Thymus (tissue), 11 donors: Measurements from ENCODE around the gene TARS1. TPM values are rescaled to one million over a fixed set of nuclear protein-coding genes. Genes with fewer than 3 reads are reported as not detected.

Source experiments
- DNase-seq, 9 donors: peaks; one replicate each; pipeline ENCODE4 v3.0.0-alpha.2; 2013; ENCODE audit warnings: low spot score in 9 of 9, low read depth in 6 of 9, missing footprints in 1 of 9
- H3K27ac ChIP-seq, 2 donors: one replicate each; pipeline ENCODE4 v1.5.1; 2013; ENCODE audit warnings: control low read depth in 1 of 2, low read depth in 1 of 2, low read length in 1 of 2, mild to moderate bottlenecking in 1 of 2, moderate library complexity in 1 of 2
- H3K27me3 ChIP-seq, 2 donors: one replicate each; pipeline ENCODE4 v1.5.1; 2013; ENCODE audit warnings: low read length in 1 of 2; ENCODE audit not compliant: control insufficient read depth in 2 of 2, insufficient read depth in 1 of 2
- H3K36me3 ChIP-seq, 2 donors: one replicate each; pipeline ENCODE4 v1.5.1; 2013; ENCODE audit warnings: low read length in 1 of 2, mild to moderate bottlenecking in 1 of 2, moderate library complexity in 1 of 2; ENCODE audit not compliant: control insufficient read depth in 2 of 2, insufficient read depth in 2 of 2
- H3K4me1 ChIP-seq, 2 donors: one replicate each; pipeline ENCODE4 v1.5.1; 2013; ENCODE audit warnings: low read length in 2 of 2; ENCODE audit not compliant: control insufficient read depth in 2 of 2, insufficient read depth in 2 of 2
- H3K4me3 ChIP-seq, 2 donors: one replicate each; pipeline ENCODE4 v1.5.1; 2013; ENCODE audit warnings: low read length in 2 of 2, control low read depth in 1 of 2, mild to moderate bottlenecking in 1 of 2
- H3K9me3 ChIP-seq, 2 donors: one replicate each; pipeline ENCODE4 v1.5.1; 2013; ENCODE audit warnings: low read length in 1 of 2, mild to moderate bottlenecking in 1 of 2; ENCODE audit not compliant: control insufficient read depth in 2 of 2, insufficient read depth in 1 of 2
- WGBS: extraction: QIAGEN DNeasy Blood & Tissue Kit; methylation state at CpG from one replicate; pipeline ENCODE4 v1.1.7; 2013; 5-methylcytosine and 5-hydroxymethylcytosine counted together
- polyA plus RNA-seq: library from polyadenylated mRNA; stranded (reverse); fragments of 200-250 nt; gene quantifications from one replicate; pipeline ENCODE4 v1.2.3, GENCODE V29; 2013
- total RNA-seq: library from RNA; stranded (reverse); fragments of 120-200 nt; gene quantifications from one replicate; pipeline ENCODE4 v1.2.4, GENCODE V29; 2013
- donor health status: healthy.

TARS1 gene
- total and polyA plus RNA-seq, 2 donors, result 75.2 to 112 TPM

DNA sequence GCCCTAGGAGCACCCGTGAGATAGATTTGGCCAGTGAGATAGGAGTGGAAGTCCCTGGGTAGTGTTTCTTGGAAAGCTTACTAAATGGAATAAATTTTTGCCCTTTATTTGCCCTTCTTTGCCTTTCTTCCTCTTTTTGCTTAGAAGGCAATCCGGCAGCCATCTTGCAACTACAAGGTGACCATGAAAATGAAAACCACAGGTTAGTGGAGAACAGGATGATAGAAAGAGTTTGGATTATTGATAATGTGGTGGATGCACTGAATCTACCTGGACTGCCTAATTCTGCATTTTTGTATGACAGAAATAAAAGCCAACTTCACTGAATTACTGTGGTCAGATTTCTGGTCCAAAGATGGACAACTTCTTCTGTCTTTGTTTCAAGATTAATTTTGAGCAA, 33.2 kb downstream of the TARS1 start:
- DNase-seq, result no peak
- H3K36me3 ChIP-seq, result peaks cover 20 to 40% of the 10 kb centered on the region in 2 donors
- H3K9me3 ChIP-seq, result no peaks in the 10 kb centered on the region
- no peak overlapping the region for H3K4me3 ChIP-seq
- no peaks in the 10 kb centered on the region for H3K27me3 ChIP-seq
- no peak overlapping the region for H3K27ac ChIP-seq
- H3K4me1 ChIP-seq, result no peaks in the 10 kb centered on the region
- WGBS, result 98% methylated on average over 2 of the region's 2 CpGs

DNA sequence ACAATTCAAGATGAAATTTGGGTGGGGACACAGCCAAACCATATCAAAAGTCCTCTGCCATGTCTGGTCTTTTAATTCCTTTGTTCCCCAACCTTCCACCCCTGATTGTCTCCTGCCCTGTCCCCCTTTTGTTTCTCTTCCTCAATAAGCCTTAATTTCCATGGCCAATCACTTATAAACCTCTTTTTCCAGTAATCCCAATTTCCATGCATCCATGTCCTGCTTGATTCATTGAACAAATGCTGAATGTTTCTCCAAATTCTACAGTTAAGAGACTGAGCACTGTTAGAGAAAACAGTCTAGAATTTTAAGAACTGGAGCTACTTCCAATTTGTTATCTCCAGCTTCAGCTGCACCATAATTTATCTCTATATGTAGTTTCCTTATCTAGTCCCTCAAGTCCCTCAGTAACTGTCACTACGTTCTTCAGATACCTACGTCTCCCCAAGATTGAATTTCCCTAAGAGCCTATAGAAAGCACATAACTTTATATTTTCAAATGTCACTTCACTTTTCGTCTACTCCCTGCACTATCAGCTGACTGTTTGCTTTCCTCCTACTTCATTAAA, 34.2 kb downstream of the TARS1 start:
- H3K36me3 ChIP-seq, result peaks cover 13 to 34% of the 10 kb centered on the region in 2 donors
- H3K27me3 ChIP-seq, result no peaks in the 10 kb centered on the region
- no peak for DNase-seq
- H3K9me3 ChIP-seq, result no peaks in the 10 kb centered on the region
- no peaks in the 10 kb centered on the region for H3K4me1 ChIP-seq
- H3K4me3 ChIP-seq, result no peak overlapping the region
- no peak overlapping the region for H3K27ac ChIP-seq
- WGBS, result 97% methylated on average over 3 of the region's 3 CpGs

DNA sequence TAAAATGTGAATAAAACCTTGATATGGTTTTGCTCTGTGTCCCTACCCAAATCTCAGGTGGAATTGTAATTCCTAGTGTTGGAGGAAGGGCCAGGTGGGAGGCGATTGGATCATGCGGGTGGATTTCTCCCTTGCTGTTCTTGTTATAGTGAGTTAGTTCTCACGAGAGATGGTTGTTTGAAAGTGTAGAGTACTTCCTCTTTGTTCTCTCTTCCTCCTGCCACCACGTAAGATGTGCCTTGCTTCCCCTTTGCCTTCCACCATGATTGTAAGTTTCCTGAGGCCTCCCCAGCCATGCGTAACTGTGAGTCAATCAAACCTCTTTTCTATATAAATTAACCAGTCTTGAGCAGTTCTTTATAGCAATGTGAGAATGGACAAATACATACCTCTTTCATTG, 34.9 kb downstream of the TARS1 start:
- DNase-seq, result no peak
- no peaks in the 10 kb centered on the region for H3K27me3 ChIP-seq
- 89% methylated on average over 5 of the region's 5 CpGs for WGBS
- H3K27ac ChIP-seq, result no peak overlapping the region
- no peak overlapping the region for H3K4me3 ChIP-seq
- peaks cover 10 to 28% of the 10 kb centered on the region in 2 donors for H3K36me3 ChIP-seq
- no peaks in the 10 kb centered on the region for H3K9me3 ChIP-seq
- no peaks in the 10 kb centered on the region for H3K4me1 ChIP-seq

DNA sequence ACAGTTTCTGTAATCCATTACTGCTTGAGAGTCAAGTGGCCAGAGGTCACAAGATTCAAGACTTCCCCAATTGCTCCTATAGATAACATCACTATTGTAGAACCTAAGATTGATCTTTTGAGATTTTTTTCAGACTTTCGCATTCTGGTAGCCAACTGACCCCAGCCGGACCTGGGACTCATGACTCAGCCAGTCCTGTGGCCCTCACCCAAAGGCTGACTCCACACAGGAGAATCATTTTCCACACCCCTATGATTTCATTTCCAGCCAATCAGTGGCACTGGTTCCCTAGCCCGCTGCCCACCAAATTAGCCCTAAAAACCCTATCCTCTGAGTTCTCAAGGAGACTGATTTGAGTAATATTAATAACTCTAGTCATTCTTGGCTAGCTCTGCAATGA, 36.2 kb downstream of the TARS1 start:
- Histone ChIP-seq H3K36me3 (peaks cover 4 to 25% of the 10 kb centered on the region in 2 donors), H3K9me3 (no peaks in the 10 kb centered on the region)
- 98% methylated on average over 3 of the region's 3 CpGs for WGBS

DNA sequence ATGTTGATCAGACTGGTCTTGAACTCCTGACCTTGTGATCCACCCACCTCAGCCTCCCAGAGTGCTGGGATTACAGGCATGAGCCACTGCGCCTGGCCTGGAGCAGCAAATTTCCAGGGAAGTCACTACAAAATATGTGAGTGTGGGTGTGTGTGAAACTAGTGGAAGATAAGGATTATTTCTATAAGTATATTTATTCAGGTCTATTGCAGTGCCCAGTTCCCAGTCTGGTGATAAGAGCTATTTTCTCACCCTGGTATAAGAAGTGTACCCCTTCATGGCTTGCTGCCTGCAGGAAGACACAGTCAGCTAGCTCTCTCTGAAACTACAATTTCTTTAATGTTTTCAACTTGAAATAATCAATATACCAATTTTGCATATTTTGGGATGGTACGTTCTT, 37.1 kb downstream of the TARS1 start:
- Histone ChIP-seq H3K36me3 (peaks cover 3 to 24% of the 10 kb centered on the region in 2 donors), H3K9me3 (no peaks in the 10 kb centered on the region), H3K27me3 (no peaks in the 10 kb centered on the region), H3K4me1 (no peaks in the 10 kb centered on the region), H3K27ac (no peak overlapping the region), H3K4me3 (no peak overlapping the region)
- 97% methylated on average over 2 of the region's 2 CpGs for WGBS
- DNase-seq, result no peak

More for the DNA sequence above, 36.2 kb downstream of the TARS1 start:
- no peak overlapping the region for H3K4me3 ChIP-seq
- H3K4me1 ChIP-seq, result no peaks in the 10 kb centered on the region
- no peaks in the 10 kb centered on the region for H3K27me3 ChIP-seq
- no peak for DNase-seq
- H3K27ac ChIP-seq, result no peak overlapping the region

DNA sequence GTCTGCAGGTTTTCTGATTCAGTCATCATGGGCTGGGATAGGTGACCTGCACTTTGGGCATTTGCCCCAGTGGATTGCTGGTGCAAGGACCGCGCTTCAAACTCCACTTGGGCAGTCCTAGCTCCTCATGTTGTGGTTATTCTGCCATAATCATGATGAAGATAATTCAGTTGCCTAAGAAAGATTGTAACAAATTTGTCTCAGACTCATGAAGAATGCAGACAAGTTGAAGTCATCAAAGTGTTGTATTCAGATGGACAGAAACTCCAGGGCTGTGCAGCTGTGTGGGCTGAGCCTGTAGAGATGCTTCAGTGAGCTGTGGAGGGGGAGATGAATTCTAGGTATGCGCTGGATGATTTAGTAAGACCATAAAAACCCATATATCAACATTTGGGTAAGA, 38.5 kb downstream of the TARS1 start:
- H3K36me3 ChIP-seq, result peaks cover 3 to 12% of the 10 kb centered on the region in 2 donors
- DNase-seq, result no peak
- H3K27ac ChIP-seq, result no peak overlapping the region
- no peaks in the 10 kb centered on the region for H3K27me3 ChIP-seq
- H3K9me3 ChIP-seq, result no peaks in the 10 kb centered on the region
- H3K4me1 ChIP-seq, result no peaks in the 10 kb centered on the region
- no peak overlapping the region for H3K4me3 ChIP-seq
- WGBS, result 99% methylated on average over 3 of the region's 3 CpGs

DNA sequence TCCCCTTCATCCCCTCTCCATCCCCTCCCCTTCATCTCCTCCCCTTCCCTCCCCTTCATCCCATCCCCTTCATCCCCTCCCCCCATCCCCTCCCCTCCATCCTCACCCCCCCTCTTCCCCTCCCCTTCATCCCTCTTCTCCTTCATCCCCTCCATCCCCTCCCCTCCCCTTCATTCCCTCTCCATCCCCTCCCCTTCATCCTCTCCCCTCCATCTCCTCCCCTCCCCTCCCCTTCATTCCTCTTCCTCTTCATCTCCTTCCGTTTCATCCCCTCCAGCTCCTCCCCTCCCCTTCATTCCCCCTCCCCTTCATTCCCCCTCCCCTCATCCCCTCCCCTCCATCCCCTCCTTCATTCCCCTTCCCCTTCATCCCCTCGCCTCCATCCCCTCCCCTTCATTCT, 40.1 kb downstream of the TARS1 start:
- Histone ChIP-seq H3K4me3 (no peak overlapping the region), H3K4me1 (no peaks in the 10 kb centered on the region), H3K27ac (no peak overlapping the region), H3K36me3 (peaks cover 0 to 7% of the 10 kb centered on the region in 2 donors), H3K27me3 (no peaks in the 10 kb centered on the region), H3K9me3 (no peaks in the 10 kb centered on the region)
- WGBS, result 88% methylated on average over 2 of the region's 2 CpGs
- no peak for DNase-seq

DNA sequence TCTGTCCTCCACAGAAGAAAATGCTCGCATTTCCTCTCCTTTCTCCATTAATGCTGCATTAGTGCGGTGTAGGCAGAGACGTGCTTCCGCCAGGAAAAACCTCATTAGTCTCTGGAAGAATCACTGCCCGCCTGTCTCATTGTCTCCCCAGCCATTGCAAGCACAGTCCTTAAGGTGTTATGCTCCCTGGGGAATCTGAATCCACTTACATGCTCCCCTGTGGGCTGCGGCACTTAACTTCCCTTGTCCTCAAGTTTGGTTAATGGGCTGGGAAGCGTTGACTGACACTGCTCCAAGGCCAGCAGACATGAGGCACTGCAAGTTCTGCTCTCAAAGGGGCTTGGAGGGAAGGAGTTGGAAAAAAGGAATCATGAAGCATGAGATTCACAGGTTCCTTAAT, 41.6 kb downstream of the TARS1 start:
- Histone ChIP-seq H3K36me3 (no peaks in the 10 kb centered on the region), H3K27ac (no peak overlapping the region), H3K9me3 (no peaks in the 10 kb centered on the region), H3K4me3 (no peak overlapping the region), H3K4me1 (no peaks in the 10 kb centered on the region), H3K27me3 (no peaks in the 10 kb centered on the region)
- no peak for DNase-seq
- WGBS, result 98% methylated on average over 7 of the region's 7 CpGs

DNA sequence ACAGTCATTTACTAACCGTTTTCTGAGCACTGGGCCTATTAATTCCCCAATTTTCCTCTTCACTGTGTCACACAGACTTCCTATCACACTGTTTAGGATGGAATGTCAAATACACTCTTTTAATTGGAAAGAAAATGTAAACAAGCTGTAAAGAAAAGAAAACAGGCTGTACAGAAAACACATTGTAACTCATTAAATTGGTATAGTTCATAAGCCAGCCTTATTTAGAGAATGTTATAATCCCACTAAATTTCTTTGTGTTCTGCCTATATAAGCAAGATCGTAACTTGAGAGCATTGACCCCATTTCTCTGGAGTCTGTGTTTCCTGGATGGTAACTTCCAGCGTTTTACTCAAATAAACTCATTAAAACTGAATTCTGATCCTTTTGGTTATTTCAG, 46.5 kb downstream of the TARS1 start:
- 95% methylated on average over 3 of the region's 3 CpGs for WGBS
- Histone ChIP-seq H3K4me1 (no peaks in the 10 kb centered on the region), H3K27me3 (no peaks in the 10 kb centered on the region), H3K4me3 (no peak overlapping the region), H3K36me3 (no peaks in the 10 kb centered on the region), H3K9me3 (no peaks in the 10 kb centered on the region), H3K27ac (no peak overlapping the region)
- DNase-seq, result no peak
